ENCODE data around the gene RNF149. TPM values are rescaled to one million over a fixed set of nuclear protein-coding genes. Genes with fewer than 3 reads are reported as not detected.

Gene RNF149
- total and polyA plus RNA-seq, 9 of the 15 experiments (the other 6 are each of a cell fraction or from before 2014, with no cell fraction given): 9.0 to 31.5 (median 22.8) TPM

- FAIRE-seq: no peak
- ChIA-PET POLR2A (no interaction called here), CTCF (ENCODE audit: low intra/inter-chr PET ratio) (no interaction called here)
- Histone ChIP-seq H4K20me1 (replicated peaks; ENCODE audit: control insufficient read depth, insufficient read depth, low read length) (0 out of 2 replicates have a peak, but pooled peaks cover under 1% of the 10 kb centered on the region), H3K79me2 (ENCODE audit: control insufficient read depth, insufficient read depth, low read length) (peaks cover 19% of the 10 kb centered on the region; the same call in 2 of the 3 replicates), H3K27me3 (ENCODE audit: control insufficient read depth in 2 of 2, insufficient read depth in 2 of 2, low read length in 2 of 2) (no peaks in the 10 kb centered on the region), H3K4me1 (replicated peaks in 1 of 2; ENCODE audit: control insufficient read depth in 2 of 2, insufficient read depth in 2 of 2, low read length in 2 of 2) (no peaks in the 10 kb centered on the region), H3K4me2 (ENCODE audit: insufficient read depth, low read length) (no peak overlapping the region), H3K4me3 (no peak overlapping the region), H2AFZ (ENCODE audit: low read depth, low read length) (no peak overlapping the region), H3K36me3 (ENCODE audit: control insufficient read depth, insufficient read depth, low read length) (peaks cover 68% of the 10 kb centered on the region), H3K9ac (ENCODE audit: insufficient read depth in 1 of 2, low read depth in 2 of 2, low read length in 2 of 2) (no peak overlapping the region), H3K9me3 (replicated peaks; ENCODE audit: control insufficient read depth, insufficient read depth, low read depth, low read length) (no peaks in the 10 kb centered on the region), H3K27ac (ENCODE audit: extremely low read depth, low read depth, low read length) (no peak overlapping the region), H3K9me1 (ENCODE audit: control insufficient read depth, insufficient read depth, low read length) (no peaks in the 10 kb centered on the region)
- BruUV-seq (replicated peaks): no TSS peak
- intact Hi-C loops (cut with micrococcal nuclease) (no loop called here), in situ Hi-C loops (cut with MboI) (no loop called here)
- TF ChIP-seq ARID4B (CRISPR knock-in tag; IDR thresholded peaks at IDR 0.05): no peak
- TF ChIP-seq NELFE (IDR thresholded peaks at IDR 0.05; ENCODE audit: insufficient read depth, insufficient read length): no peak
- no peak for TF ChIP-seq ZNF232 (CRISPR knock-in tag; IDR thresholded peaks at IDR 0.05)
- no peak for TF ChIP-seq PYGO2 (tag; IDR thresholded peaks at IDR 0.05)
- TF ChIP-seq ZNF639 (CRISPR knock-in tag; conservative IDR thresholded peaks at IDR 0.05 in 1 of 2, IDR thresholded peaks at IDR 0.05 in 1 of 2): no peak
- TF ChIP-seq PCBP1 (IDR thresholded peaks at IDR 0.05; ENCODE audit: low read depth, low read length, poor library complexity, severe bottlenecking): no peak
- no peak for TF ChIP-seq ZNF76 (CRISPR knock-in tag; IDR thresholded peaks at IDR 0.05; ENCODE audit: borderline replicate concordance)
- no peak for TF ChIP-seq SUPT5H (IDR thresholded peaks at IDR 0.05)
- no peak for TF ChIP-seq SMAD1 (IDR thresholded peaks at IDR 0.05; ENCODE audit: low read depth, low read length, partially characterized antibody)
- no peak for TF ChIP-seq MLLT1 (IDR thresholded peaks at IDR 0.05)
- TF ChIP-seq POLR2A (conservative IDR thresholded peaks at IDR 0.05): no peak
- TF ChIP-seq ZNF717 (CRISPR knock-in tag; IDR thresholded peaks at IDR 0.05): no peak
- no peak for TF ChIP-seq FOXP4 (CRISPR knock-in tag; IDR thresholded peaks at IDR 0.05; ENCODE audit: borderline replicate concordance)
- TF ChIP-seq NUFIP1 (IDR thresholded peaks at IDR 0.05; ENCODE audit: partially characterized antibody): no peak
- no peak for TF ChIP-seq ETV5 (CRISPR knock-in tag; IDR thresholded peaks at IDR 0.05; ENCODE audit: low read depth)
- DNase-seq (ENCODE audit: extremely low read depth in 1 of 4, low spot score in 3 of 4): no peak
- ATAC-seq: no peak
Observed at GRCh38 chr2:101290711-101291110, 17.8 kb downstream of the RNF149 start.
